Thyroid gland (tissue), 4 donors: ENCODE measurements around the gene CAPG. TPM values are rescaled to one million over a fixed set of nuclear protein-coding genes. Genes with fewer than 3 reads are reported as not detected.

Source experiments
- DNase-seq, 2 donors: peaks; one replicate each; pipeline ENCODE4 v3.0.0-alpha.2; 2019
- H3K27ac ChIP-seq, 3 donors: fragments of 200-600 bp; sonication (generic); 1 replicate in 2 of 3; 2 replicates in 1 of 3; pipeline ENCODE4 v1.5.1; 2016 to 2019; ENCODE audit warnings: mild to moderate bottlenecking in 1 of 3, moderate library complexity in 1 of 3
- H3K27me3 ChIP-seq: fragments of 200-600 bp; sonication (generic); one replicate; pipeline ENCODE4 v1.5.1; 2019
- H3K36me3 ChIP-seq, 2 donors: fragments of 200-600 bp; sonication (generic); one replicate each; pipeline ENCODE4 v1.5.1; 2016 to 2019
- H3K4me1 ChIP-seq, 2 donors: fragments of 200-600 bp; sonication (generic); one replicate each; pipeline ENCODE4 v1.5.1; 2017 to 2019
- H3K4me3 ChIP-seq, 3 donors: fragments of 200-600 bp; sonication (generic); replicated peaks in 1 of 3; 1 replicate in 2 of 3; 2 replicates in 1 of 3; pipeline ENCODE4 v1.5.1; 2016; ENCODE audit warnings: mild to moderate bottlenecking in 1 of 3
- H3K9me3 ChIP-seq: fragments of 200-600 bp; sonication (generic); one replicate; pipeline ENCODE4 v1.5.1; 2017
- CTCF ChIP-seq, 6 experiments: fragments of 200-600 bp in 3 of 6; fragments of 450-650 bp in 3 of 6; sonication (generic) in 3 of 6; IDR thresholded peaks; one replicate each; pipeline ENCODE4 v1.5.1; 2016 to 2019; ENCODE audit warnings: antibody characterized with exemption in 6 of 6, mild to moderate bottlenecking in 2 of 6, inconsistent platforms in 1 of 6, moderate library complexity in 1 of 6
- POLR2A ChIP-seq, 2 donors: fragments of 450-650 bp; IDR thresholded peaks; one replicate each; pipeline ENCODE4 v1.6.1; 2017; ENCODE audit warnings: antibody characterized with exemption in 2 of 2, mild to moderate bottlenecking in 2 of 2, moderate library complexity in 1 of 2
- WGBS, 2 donors: methylation state at CpG; one replicate each; pipeline ENCODE4 v1.1.5; 2017; 5-methylcytosine and 5-hydroxymethylcytosine counted together
- intact Hi-C: fragments of 100-400 bp; cut with DNase I; formaldehyde crosslinking; loops from one replicate; pipeline ENCODE4 v1.15.1; 2023
- total RNA-seq, 4 donors: library from RNA; depleted of rRNA; stranded (reverse); fragments of >200 nt; gene quantifications; one replicate each; pipeline ENCODE4 v1.2.3, GENCODE V29; 2016

Gene CAPG
- total RNA-seq, 4 donors from 2014 or later = 155 to 257 (median 225) TPM

- TF ChIP-seq CTCF (IDR thresholded peaks at IDR 0.05) (peak in 1 of 6 experiments; percentile 37), POLR2A (IDR thresholded peaks at IDR 0.05) (no peak)
- no peaks in the 10 kb centered on the region for H3K9me3 ChIP-seq
- 38 to 67% methylated on average over 6 of the region's 6 CpGs for WGBS, 2 donors
- intact Hi-C loops = no loop called here
- peak overlapping the region; percentile 99 to 100 (median 99) for H3K27ac ChIP-seq
- no peaks in the 10 kb centered on the region for H3K27me3 ChIP-seq
- DNase-seq = peak; percentile 46 to 68
- no peak overlapping the region for H3K4me3 ChIP-seq
- H3K36me3 ChIP-seq = no peaks in the 10 kb centered on the region
- H3K4me1 ChIP-seq = peaks cover 56 to 74% of the 10 kb centered on the region in 2 donors
Observed at GRCh38 chr2:85439025-85439472, 28.9 kb upstream of the CAPG start.

- peak overlapping the region in 1 of 3 donors; percentile 30 for H3K4me3 ChIP-seq
- intact Hi-C loops = no loop called here
- no peaks in the 10 kb centered on the region for H3K27me3 ChIP-seq
- TF ChIP-seq POLR2A (IDR thresholded peaks at IDR 0.05) (peak in 1 of 2 donors; percentile 47), CTCF (IDR thresholded peaks at IDR 0.05) (peak in 3 of 6 experiments; percentile 21 to 37 (median 29))
- peak overlapping the region; percentile 99 to 100 (median 99) for H3K27ac ChIP-seq
- peak; percentile 72 to 77 for DNase-seq
- peaks cover 62 to 81% of the 10 kb centered on the region in 2 donors for H3K4me1 ChIP-seq
- no peaks in the 10 kb centered on the region for H3K9me3 ChIP-seq
- WGBS, 2 donors = 48 to 56% methylated on average over 11 to 19 of the region's 19 CpGs
- no peaks in the 10 kb centered on the region for H3K36me3 ChIP-seq
Observed at GRCh38 chr2:85438201-85439024, 28.2 kb upstream of the CAPG start.

- peak overlapping the region in 1 of 3 donors; percentile 30 for H3K4me3 ChIP-seq
- peaks cover 70 to 88% of the 10 kb centered on the region in 2 donors for H3K4me1 ChIP-seq
- no peaks in the 10 kb centered on the region for H3K9me3 ChIP-seq
- TF ChIP-seq POLR2A (IDR thresholded peaks at IDR 0.05) (peak; percentile 86 to 90), CTCF (IDR thresholded peaks at IDR 0.05) (no peak)
- no peaks in the 10 kb centered on the region for H3K36me3 ChIP-seq
- WGBS, 2 donors = 5 to 11% methylated on average over 18 to 25 of the region's 64 CpGs
- peak; percentile 91 to 92 for DNase-seq
- intact Hi-C loops = no loop called here
- peak overlapping the region; percentile 99 to 100 (median 99) for H3K27ac ChIP-seq
- H3K27me3 ChIP-seq = no peaks in the 10 kb centered on the region
Observed at GRCh38 chr2:85437488-85438200, 27.5 kb upstream of the CAPG start.

- no peaks in the 10 kb centered on the region for H3K9me3 ChIP-seq
- TF ChIP-seq POLR2A (IDR thresholded peaks at IDR 0.05) (no peak), CTCF (IDR thresholded peaks at IDR 0.05) (no peak)
- intact Hi-C loops = no loop called here
- peaks cover 73 to 91% of the 10 kb centered on the region in 2 donors for H3K4me1 ChIP-seq
- no peaks in the 10 kb centered on the region for H3K27me3 ChIP-seq
- no peaks in the 10 kb centered on the region for H3K36me3 ChIP-seq
- 35 to 38% methylated on average over 10 of the region's 10 CpGs for WGBS, 2 donors
- no peak overlapping the region for H3K4me3 ChIP-seq
- peak; percentile 74 for DNase-seq
- H3K27ac ChIP-seq = peak overlapping the region; percentile 99 to 100 (median 99)
Observed at GRCh38 chr2:85436836-85437487, 26.8 kb upstream of the CAPG start.
